Keratinocyte (primary cell): Measurements from ENCODE around the gene FAM53A. TPM values are rescaled to one million over a fixed set of nuclear protein-coding genes. Genes with fewer than 3 reads are reported as not detected.

Experiments used
- DNase-seq: peaks from one replicate; pipeline ENCODE4 v3.0.0-alpha.2; 2011; ENCODE audit warnings: low read depth, missing footprints, low spot score
- FAIRE-seq: peaks from 2 replicates; lab custom pipeline; 2011; peaks lifted over from hg19 to GRCh38; lab: Jason Lieb, UNC
- H2AFZ ChIP-seq: 2 replicates; pipeline ENCODE4 v1.6.0; 2012; ENCODE audit warnings: low read length, control low read depth, inconsistent platforms; ENCODE audit not compliant: control insufficient read depth
- H3K27ac ChIP-seq: 2 replicates; pipeline ENCODE4 v1.5.1; 2011; ENCODE audit warnings: low read length; ENCODE audit not compliant: control insufficient read depth, insufficient read depth
- H3K27me3 ChIP-seq: 3 replicates; pipeline ENCODE4 v1.6.0; 2011; ENCODE audit warnings: low read length; ENCODE audit not compliant: control insufficient read depth, insufficient read depth; ENCODE audit errors: extremely low read depth
- H3K36me3 ChIP-seq, 2 experiments: 2 replicates in 1 of 2; 3 replicates in 1 of 2; pipeline ENCODE4 v1.5.1; 2011; ENCODE audit warnings: low read length in 2 of 2, mild to moderate bottlenecking in 1 of 2; ENCODE audit not compliant: control insufficient read depth in 2 of 2, insufficient read depth in 2 of 2; ENCODE audit errors: extremely low read depth in 1 of 2
- H3K4me1 ChIP-seq: 3 replicates; pipeline ENCODE4 v1.5.1; 2011; ENCODE audit warnings: low read length; ENCODE audit not compliant: control insufficient read depth, insufficient read depth; ENCODE audit errors: extremely low read depth
- H3K4me2 ChIP-seq: 3 replicates; pipeline ENCODE4 v1.6.0; 2011; ENCODE audit warnings: low read depth, low read length; ENCODE audit not compliant: control insufficient read depth, insufficient read depth; ENCODE audit errors: extremely low read depth
- H3K4me3 ChIP-seq, 3 experiments: fragments of 200-600 bp in 1 of 3; sonication (generic) in 1 of 3; 2 replicates in 2 of 3; 3 replicates in 1 of 3; pipeline ENCODE4 v1.5.1; 2011 to 2016; ENCODE audit warnings: low read length in 3 of 3, mild to moderate bottlenecking in 3 of 3, control low read depth in 2 of 3, inconsistent platforms in 1 of 3, low read depth in 1 of 3, mixed read lengths in 1 of 3, mixed run types in 1 of 3, moderate library complexity in 1 of 3; ENCODE audit not compliant: control insufficient read depth in 2 of 3, insufficient read depth in 2 of 3; ENCODE audit errors: extremely low read depth in 1 of 3
- H3K79me2 ChIP-seq: 2 replicates; pipeline ENCODE4 v1.6.0; 2012; ENCODE audit warnings: low read length; ENCODE audit not compliant: control insufficient read depth, insufficient read depth
- H3K9ac ChIP-seq: 3 replicates; pipeline ENCODE4 v1.6.0; 2011; ENCODE audit warnings: low read length; ENCODE audit not compliant: control insufficient read depth, insufficient read depth; ENCODE audit errors: extremely low read depth
- H3K9me1 ChIP-seq: 3 replicates; pipeline ENCODE4 v1.6.0; 2011; ENCODE audit warnings: low read length; ENCODE audit not compliant: control insufficient read depth, insufficient read depth; ENCODE audit errors: extremely low read depth
- H3K9me3 ChIP-seq: 2 replicates; pipeline ENCODE4 v1.5.1; 2012; ENCODE audit warnings: low read depth, low read length; ENCODE audit not compliant: control insufficient read depth
- H4K20me1 ChIP-seq: 3 replicates; pipeline ENCODE4 v1.6.0; 2011; ENCODE audit warnings: low read length; ENCODE audit not compliant: control insufficient read depth, insufficient read depth; ENCODE audit errors: extremely low read depth
- CTCF ChIP-seq, 3 experiments: IDR thresholded peaks in 1 of 3; conservative IDR thresholded peaks in 1 of 3; optimal IDR thresholded peaks in 1 of 3; 2 replicates in 2 of 3; 3 replicates in 1 of 3; pipeline versions ENCODE3 to v1.5.1; 2011; ENCODE audit warnings: low read length in 3 of 3, mild to moderate bottlenecking in 3 of 3, moderate library complexity in 2 of 3, control low read depth in 1 of 3, inconsistent platforms in 1 of 3; ENCODE audit not compliant: insufficient read depth in 2 of 3; ENCODE audit errors: extremely low read depth in 1 of 3
- EZH2 ChIP-seq: IDR thresholded peaks from one replicate; pipeline ENCODE4 v1.6.1; 2012; ENCODE audit warnings: inconsistent platforms, mild to moderate bottlenecking, low read length, moderate library complexity
- dilution Hi-C: fragments of 300-500 bp; cut with MboI; formaldehyde crosslinking; loops from one replicate; pipeline ENCODE4 v1.7.0; 2020; ENCODE audit warnings: low sequenced_read_pairs; ENCODE audit not compliant: extremely low pct_ligation_motif_present
- polyA plus RNA-seq, 5 experiments: library from polyadenylated mRNA; depleted of rRNA in 3 of 5; stranded (reverse) in 3 of 5; stranded (forward) in 1 of 5; unstranded in 1 of 5; fragments of >200 nt; gene quantifications; 1 replicate in 1 of 5; 2 replicates in 3 of 5; 3 replicates in 1 of 5; pipeline versions ENCODE4 v1.2.1 to v1.2.3, GENCODE V29; 2011 to 2012; ENCODE audit warnings: missing spikeins in 2 of 5, low read depth in 1 of 5, low replicate concordance in 1 of 5

The FAM53A gene
- polyA plus RNA-seq, 1 donor (not counting 4 experiments of a cell fraction or from before 2014, with no cell fraction given) = 0.50 TPM

GRCh38 chr4:1638873-1639272, 45.2 kb downstream of the FAM53A start:
- Histone ChIP-seq H3K4me2 (no peak overlapping the region), H3K27ac (no peak overlapping the region), H3K4me3 (no peak overlapping the region), H3K27me3 (no peaks in the 10 kb centered on the region), H3K9me1 (no peaks in the 10 kb centered on the region), H3K4me1 (no peaks in the 10 kb centered on the region), H4K20me1 (no peaks in the 10 kb centered on the region), H3K9me3 (no peaks in the 10 kb centered on the region), H3K36me3 (no peaks in the 10 kb centered on the region), H2AFZ (no peak overlapping the region), H3K9ac (no peak overlapping the region), H3K79me2 (no peaks in the 10 kb centered on the region)
- TF ChIP-seq EZH2 (no peak), CTCF (optimal IDR thresholded peaks at IDR 0.05 in 1 of 3, IDR thresholded peaks at IDR 0.05 in 1 of 3, conservative IDR thresholded peaks at IDR 0.05 in 1 of 3; ENCODE audit: extremely low read depth in 1 of 3, insufficient read depth in 2 of 3, low read length in 3 of 3) (no peak)
- FAIRE-seq (no peak), DNase-seq (no peak)
- dilution Hi-C loops = loop anchor here (25.0 kb wide), 1 partner anchor 227 kb away; the partner anchor contains the start of gene NKX1-1

GRCh38 chr4:1638272-1638598, 45.9 kb downstream of the FAM53A start:
- H3K79me2 ChIP-seq = no peaks in the 10 kb centered on the region
- H3K27ac ChIP-seq = no peak overlapping the region
- dilution Hi-C loops = loop anchor here (25.0 kb wide), 1 partner anchor 226 kb away; the partner anchor contains the start of gene NKX1-1
- FAIRE-seq (no peak), DNase-seq (no peak)
- no peaks in the 10 kb centered on the region for H4K20me1 ChIP-seq
- H3K4me3 ChIP-seq = no peak overlapping the region
- no peaks in the 10 kb centered on the region for H3K36me3 ChIP-seq
- no peak overlapping the region for H3K9ac ChIP-seq
- no peak overlapping the region for H2AFZ ChIP-seq
- no peaks in the 10 kb centered on the region for H3K27me3 ChIP-seq
- H3K9me3 ChIP-seq = no peaks in the 10 kb centered on the region
- H3K4me2 ChIP-seq = no peak overlapping the region
- no peaks in the 10 kb centered on the region for H3K4me1 ChIP-seq
- TF ChIP-seq EZH2 (no peak), CTCF (optimal IDR thresholded peaks at IDR 0.05 in 1 of 3, IDR thresholded peaks at IDR 0.05 in 1 of 3, conservative IDR thresholded peaks at IDR 0.05 in 1 of 3; ENCODE audit: extremely low read depth in 1 of 3, insufficient read depth in 2 of 3, low read length in 3 of 3) (no peak)
- no peaks in the 10 kb centered on the region for H3K9me1 ChIP-seq
